ENCODE results near the gene TSPEAR.
"Not testable (repeated sequence)": the region's sequence is repeated elsewhere in the genome, so short reads cannot be mapped to it uniquely, and the experiment has no call there.

The TSPEAR gene

DNA sequence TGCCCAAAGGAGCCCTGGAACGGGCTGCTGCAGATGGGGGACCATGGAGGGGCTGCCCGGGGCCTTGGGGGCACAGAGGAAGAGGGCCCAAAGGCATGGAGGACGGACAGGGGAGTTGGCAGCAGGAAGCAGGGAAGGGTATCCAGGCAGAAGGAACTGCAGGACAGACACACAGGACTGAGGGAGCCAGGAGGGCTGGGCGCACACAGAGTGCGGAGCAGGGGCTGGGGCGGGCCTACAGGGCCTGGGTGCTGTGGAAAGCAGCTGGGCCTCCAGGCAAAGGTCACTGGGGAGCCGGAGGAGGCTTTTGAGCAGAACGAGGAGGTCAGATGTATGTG is 199.5 kb downstream of the TSPEAR start:
- no peak for DNase-seq

DNA sequence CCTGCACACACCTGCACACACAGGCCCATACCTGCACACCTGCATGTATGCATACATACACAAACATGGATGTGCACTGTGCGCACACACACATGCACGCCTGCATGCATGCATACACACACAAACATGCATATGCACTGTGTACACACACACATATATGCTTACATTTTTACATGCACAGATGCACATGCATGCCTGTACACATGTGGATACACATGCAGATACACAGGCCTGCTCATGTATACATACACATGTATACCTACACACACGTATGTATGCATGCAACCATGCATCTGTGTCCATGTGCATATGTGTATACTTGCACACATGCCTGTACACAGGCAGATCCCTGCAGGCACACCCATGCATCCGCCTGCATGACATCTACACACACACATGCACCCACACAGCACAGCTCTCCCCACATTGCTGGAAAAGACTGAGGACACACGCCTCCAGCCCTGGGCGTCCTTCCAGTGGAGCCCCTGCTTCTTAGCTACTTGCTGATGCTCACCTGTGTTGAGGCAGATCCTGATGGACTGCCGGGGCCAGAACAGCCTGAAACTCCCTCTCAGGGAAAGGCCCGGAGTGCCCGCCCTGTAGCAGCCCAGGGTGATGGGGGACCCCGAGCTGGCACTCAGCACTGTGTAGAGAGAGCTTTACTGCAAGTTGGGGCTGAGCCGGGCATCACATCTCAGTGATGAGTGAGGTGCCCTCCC is 200.0 kb downstream of the TSPEAR start:
- DNase-seq, result no peak

DNA sequence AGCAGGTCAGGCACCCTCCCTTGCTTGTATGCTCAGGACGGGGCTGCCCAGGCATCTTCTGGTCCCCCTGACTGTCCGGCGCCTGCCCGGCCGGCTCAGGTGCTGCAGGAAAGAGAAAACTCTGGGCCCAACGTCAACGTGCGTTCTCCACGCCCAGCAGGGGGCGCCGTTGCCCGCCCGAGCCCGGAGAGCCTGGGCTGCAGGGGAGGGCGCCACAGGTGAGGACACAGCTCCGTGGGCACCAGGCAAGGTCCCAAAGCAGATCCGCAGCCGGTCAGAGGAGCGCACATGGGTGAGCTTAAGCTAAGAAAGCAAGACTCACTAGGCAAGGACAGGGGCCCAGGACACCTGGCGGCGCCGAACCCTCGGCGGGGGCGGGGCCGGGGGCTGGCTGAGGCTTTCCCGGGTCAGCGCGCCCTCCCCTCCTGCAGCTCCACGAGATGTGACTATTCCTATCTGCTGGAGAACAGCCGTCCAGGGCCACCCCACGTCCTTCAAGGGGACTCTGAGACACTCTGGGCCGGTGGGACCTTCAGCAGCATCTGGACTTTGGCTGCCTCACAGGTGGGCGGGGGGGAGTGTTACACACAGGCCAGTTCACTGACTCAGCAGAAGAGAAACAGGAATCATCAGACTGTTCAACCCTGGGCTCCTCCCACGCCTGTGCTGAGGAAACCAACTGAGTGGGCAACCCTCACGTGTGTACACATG is 200.7 kb downstream of the TSPEAR start:
- peak; percentile 65 for DNase-seq

DNA sequence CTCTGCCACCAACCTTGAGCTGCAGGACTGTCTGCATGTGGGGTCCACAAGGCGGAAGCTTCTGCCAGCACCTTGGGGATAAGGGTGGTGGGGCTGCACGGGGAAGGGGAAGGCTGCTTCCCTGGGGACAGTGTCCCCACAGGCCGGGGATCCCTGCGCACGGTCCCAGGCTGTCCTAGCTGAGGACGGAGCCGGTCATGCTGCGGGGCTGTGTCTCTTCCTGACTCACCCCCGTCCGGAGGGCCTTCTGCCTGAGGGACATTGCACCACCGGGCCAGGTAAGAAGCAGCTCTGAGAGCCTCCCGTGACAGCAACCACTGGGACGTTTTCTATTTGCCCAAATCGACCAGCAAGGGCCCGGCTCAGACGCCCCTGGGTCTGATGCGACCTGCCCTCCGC is 201.3 kb downstream of the TSPEAR start:
- no peak for DNase-seq

DNA sequence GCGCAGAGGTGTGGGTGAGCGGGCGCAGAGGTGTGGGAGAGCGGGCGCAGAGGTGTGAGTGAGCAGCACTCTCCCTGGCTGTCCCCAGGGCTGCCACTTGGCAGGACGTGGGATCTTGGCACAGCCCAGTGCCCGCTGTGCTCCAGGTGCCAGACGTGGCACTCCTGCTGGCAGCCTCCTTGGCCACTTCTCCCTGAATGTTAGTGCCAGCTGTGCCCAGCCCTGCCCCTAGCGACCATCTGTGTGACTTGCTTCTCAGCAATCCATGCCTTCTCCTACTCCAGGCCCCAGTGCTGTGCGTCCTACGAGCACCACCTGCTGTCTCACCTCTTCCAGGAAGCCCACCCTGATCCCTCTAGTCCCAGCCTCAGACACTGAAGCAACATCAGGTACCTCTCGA is 201.8 kb downstream of the TSPEAR start:
- peak; percentile 42 for DNase-seq

DNA sequence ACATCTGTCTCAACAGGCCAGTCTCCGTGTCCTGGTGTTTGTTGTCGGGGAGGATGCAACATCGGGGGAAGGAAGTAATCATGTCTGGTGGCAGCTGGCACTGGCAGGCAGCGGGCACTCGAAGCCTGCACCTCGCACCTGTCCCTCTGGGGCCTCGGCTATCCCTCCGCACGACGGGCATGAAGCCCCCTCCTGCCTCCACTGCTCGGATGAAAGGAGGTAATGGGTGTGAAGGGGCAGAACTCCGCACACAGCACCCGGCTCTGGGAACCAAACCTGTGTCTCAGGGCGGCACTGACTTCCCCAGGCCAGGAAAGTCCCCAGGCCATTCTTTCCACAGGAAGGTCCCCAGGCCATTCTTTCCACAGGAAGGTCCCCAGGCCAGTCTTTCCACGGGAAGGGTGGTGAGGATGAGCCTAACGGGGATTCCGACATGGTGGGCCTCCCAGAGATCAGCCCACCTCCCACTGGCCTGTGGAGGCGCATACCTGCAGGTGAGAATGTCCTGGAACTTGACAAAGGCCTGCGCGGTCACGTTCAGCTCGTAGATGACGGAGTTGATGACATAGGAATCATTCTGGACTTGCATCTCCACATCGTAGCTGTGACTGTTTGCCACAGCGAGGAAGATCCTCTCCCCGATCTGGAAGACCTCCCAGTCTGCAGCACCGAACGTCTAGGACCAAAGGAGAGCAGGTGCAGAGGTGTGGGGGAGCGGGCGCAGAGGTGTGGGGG is 202.5 kb downstream of the TSPEAR start:
- no peak for DNase-seq

DNA sequence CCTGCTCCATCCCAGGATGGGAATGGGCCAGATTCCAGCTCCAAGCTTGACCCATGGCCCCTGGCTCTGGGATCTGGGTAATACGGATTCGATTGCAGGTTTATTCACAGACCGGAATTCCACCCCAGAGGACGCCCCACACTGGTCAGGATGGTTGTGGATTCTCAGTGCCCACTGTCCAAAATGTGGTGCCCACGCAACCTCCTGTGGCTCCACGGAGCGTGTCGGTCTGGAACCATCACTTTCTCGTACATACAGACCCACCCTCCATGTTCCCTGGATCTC is 203.0 kb downstream of the TSPEAR start:
- no peak for DNase-seq

DNA sequence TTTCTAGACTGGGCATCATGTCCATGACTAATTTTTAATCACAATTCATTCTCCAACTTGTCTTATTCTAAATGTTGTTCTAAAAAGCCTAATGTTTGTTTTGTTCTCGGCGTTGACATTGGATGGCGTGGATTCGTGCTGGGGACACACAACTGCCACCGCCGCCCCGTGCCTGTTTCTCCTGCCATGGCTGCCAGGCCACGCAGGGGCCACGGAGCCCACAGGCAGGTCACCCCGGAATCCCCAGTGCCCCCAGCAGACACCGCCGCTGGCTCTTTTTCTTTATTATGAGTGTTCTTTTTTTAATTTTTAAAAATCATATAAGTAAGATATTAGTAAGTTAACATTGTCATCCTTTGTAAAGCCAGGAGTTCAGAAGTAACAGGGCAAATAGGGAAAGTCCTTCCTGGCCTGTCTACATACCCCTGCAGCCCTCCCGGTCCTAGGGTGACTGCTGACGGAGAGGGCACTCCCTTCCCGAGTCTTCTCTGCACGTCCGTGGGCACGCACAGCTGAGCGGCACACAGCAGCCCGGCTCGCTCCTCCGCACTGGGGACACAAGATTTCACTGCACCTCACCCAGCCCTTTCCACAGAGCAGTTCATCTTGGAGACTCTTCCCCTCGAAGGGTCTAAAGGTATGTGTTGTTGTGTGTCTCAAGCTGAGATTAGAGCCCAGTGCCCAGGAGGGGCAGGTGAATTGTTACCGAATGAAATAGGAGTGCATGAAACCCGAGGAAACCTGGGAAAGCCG is 203.5 kb downstream of the TSPEAR start:
- DNase-seq, result no peak

DNA sequence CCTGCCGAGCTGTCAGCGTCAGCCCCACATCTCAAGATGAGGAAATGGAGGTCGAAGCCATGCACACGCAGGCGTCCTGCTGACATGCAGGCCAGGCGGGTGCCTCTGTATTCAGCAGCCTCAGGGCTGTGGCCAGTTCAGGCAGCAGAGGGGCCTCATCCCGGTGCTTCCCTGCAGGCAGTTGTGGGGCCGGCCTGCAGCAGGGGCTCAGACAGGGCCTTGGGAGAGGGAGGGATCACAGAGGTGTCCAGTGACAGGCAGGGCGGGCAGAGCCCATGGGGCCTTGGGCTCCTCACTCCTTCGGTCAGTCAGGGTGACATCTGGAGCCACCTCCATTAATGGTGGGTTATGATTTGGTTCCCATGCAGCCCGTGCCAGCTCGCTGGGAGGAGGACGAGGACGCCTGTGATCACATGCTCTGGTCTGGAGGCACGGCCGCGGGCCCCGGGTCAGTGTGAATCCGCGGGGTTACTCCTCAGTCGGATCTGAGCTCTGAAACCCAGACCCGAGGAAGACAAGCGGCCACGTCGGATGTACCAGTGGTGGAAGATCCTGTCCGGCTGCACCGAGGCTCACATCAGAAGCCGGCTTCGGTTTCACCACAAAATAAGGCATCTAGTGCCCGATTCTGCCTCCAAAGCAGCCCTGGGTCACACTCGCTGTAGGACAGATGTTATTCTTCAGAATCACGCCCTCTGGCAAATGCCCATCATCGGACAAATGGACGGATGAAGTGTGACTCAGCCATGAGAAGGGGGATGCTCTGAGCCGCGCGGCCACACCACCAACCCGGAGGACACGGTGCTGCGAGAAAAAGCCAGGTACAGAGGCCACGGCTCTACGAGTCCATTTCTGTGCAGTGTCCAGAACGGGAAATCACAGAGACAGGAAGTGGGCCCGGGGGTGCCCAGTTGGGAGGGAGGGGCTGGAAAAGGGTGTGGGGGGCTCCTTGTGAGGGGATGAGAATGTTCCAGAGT is 204.8 kb downstream of the TSPEAR start:
- no peak for DNase-seq

DNA sequence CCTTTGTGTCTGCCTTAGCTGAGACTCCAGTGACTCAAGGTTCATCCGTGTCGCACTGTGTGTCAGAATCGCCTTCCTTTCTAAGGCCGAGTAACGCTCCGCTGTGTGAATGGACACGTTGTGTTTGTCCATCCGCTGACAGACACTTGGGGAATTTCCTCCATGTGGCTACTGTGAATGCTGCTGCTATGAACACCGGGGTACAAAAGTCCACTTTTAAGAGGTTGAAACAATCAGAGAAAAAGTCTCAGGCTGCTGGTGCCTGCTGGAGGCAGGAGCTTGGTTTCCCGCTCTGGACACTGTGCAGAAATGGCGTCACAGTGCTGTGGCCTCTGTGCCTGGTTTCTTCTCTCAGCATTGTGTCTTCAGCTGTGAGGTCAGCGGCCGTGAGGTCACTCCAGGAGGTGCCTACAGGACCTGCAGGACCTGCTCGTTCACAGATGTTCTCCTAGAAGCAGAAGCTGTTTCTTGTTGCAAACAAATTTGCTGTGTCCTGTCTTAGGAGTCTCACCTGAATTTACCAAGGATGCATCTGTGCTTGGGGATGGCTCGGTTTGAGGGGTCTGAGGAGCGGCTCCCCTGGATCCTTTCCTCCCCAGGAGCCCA is 205.6 kb downstream of the TSPEAR start:
- DNase-seq, result no peak

DNA sequence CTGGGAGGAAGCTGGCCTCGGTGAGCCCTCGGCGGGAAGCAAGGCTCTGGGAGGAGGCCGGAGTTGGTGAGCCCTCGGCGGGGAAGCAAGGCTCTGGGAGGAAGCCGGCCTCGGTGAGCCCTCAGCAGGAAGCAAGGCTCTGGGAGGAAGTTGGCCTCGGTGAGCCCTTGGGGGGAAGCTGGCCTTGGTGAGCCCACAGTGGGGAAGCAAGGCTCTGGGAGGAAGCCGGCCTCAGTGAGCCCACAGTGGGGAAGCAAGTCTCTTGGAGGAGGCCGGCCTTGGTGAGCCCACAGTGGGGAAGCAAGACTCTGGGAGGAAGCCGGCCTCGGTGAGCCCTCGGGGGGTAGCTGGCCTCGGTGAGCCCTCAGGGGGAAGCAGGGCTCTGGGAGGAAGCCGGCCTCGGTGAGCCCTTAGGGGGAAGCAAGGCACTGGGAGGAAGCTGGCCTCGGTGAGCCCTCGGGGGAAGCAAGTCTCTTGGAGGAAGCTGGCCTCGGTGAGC is 207.4 kb downstream of the TSPEAR start:
- no peak for DNase-seq

DNA sequence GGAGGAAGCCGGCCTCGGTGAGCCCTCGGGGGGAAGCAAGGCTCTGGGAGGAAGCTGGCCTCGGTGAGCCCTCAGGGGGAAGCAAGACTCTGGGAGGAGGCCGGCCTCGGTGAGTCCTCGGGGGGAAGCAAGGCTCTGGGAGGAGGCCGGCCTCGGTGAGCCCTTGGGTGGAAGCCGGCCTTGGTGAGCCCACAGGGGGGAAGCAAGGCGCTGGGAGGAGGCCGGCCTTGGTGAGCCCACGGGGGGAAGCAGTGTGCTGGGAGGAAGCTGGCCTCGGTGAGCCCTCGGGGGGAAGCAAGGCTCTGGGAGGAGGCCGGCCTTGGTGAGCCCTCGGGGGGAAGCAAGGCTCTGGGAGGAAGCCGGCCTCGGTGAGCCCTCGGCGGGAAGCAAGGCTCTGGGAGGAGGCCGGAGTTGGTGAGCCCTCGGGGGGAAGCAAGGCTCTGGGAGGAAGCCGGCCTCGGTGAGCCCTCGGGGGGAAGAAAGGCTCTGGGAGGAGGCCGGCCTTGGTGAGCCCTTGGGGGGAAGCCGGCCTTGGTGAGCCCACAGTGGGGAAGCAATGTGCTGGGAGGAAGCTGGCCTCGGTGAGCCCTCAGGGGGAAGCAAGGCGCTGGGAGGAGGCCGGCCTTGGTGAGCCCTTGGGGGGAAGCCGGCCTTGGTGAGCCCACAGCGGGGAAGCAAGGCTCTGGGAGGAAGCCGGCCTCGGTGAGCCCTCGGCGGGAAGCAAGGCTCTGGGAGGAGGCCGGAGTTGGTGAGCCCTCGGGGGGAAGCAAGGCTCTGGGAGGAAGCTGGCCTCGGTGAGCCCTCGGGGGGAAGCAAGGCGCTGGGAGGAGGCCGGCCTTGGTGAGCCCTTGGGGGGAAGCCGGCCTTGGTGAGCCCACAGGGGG is 208.1 kb downstream of the TSPEAR start:
- not testable (repeated sequence) for DNase-seq

DNA sequence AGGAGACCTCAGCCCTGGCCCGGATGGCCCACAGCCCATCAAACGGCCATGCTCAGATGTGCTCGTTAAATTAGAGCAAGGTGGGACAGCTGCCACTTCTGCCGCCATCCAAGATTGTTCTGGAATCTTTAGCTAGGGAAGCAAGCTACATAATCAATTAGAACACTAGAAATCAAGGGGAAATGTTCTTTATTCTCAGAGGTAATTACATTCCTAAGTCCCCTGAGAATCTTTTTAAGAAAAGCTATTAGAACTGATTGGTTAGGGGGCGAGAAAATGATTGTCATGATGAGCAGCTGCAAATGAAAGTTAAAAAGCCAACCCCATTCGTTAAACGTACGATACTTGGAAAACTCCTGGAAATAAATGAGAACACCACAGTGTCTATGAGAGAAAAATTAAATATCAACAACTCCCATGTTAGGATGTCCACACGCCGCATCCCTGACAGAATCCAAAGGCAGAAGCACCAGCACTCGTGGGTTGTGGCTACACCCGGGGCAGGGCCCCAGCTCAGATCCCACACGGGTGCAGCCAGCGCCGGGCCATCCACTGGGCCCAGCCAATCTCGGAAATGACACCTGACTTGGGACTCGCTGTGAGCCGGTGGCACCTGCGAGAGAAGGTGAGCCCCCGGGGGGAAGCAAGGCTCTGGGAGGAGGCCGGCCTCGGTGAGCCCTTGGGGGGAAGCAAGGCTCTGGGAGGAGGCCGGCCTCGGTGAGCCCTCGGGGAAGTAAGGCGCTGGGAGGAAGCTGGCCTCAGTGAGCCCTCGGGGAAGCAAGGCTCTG is 209.0 kb downstream of the TSPEAR start:
- no peak for DNase-seq

DNA sequence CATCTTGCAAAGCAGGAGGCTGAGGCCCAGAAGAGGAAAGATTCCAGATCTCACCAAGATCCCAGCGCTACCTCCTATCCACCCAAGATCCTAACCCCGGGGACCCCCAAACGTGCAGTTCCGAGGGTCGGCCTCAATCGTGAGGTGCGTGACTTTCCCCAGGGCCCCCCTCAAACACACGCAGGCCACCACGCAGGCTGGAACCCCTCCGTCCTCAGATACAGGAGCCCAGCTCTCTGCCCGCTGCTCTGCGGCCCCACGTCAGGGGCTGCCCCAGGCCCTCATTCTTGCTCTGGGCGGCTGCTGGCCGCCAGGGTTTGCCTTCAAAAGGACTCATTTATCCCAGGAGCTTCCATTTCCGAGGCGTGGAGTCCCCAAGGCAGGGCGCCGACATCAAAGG is 211.3 kb downstream of the TSPEAR start:
- no peak for DNase-seq

DNA sequence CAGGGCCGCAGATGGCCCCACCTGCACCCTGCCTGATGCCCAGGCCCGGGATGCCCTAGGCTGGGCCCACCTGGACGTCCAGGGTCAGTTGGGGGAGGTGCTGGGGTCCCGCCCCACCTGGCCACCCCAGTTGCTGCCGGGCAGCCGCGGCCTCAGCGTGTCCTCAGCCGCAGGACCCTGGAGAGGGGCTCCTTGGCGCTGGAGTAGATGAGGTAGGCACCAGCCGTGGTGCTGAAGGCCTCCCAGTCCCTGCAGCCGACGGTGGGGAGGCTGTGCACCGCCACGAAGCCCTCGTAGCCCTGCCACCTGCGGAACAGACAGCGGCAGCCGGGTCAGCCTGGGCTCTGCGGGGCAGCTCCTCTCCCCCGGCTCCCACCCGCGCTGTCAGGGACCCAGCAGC is 211.7 kb downstream of the TSPEAR start:
- DNase-seq, result no peak

DNA sequence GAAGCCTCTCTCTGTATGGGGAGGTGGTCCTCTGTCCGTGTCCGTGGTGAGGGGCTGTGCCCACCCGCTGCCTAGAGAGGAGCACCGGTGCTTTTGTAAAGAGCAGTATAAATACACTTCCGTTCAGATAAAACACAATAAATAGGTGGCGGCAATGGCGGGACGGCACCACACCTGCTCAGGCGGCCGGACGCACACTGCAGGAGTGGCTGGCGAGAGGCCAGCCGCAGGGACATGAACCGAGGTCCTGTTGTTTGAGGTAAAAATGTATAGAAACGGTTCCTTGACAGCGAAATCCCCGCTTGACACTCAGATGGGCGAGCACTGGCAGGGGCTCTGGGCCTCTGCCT is 212.2 kb downstream of the TSPEAR start:
- no peak for DNase-seq

DNA sequence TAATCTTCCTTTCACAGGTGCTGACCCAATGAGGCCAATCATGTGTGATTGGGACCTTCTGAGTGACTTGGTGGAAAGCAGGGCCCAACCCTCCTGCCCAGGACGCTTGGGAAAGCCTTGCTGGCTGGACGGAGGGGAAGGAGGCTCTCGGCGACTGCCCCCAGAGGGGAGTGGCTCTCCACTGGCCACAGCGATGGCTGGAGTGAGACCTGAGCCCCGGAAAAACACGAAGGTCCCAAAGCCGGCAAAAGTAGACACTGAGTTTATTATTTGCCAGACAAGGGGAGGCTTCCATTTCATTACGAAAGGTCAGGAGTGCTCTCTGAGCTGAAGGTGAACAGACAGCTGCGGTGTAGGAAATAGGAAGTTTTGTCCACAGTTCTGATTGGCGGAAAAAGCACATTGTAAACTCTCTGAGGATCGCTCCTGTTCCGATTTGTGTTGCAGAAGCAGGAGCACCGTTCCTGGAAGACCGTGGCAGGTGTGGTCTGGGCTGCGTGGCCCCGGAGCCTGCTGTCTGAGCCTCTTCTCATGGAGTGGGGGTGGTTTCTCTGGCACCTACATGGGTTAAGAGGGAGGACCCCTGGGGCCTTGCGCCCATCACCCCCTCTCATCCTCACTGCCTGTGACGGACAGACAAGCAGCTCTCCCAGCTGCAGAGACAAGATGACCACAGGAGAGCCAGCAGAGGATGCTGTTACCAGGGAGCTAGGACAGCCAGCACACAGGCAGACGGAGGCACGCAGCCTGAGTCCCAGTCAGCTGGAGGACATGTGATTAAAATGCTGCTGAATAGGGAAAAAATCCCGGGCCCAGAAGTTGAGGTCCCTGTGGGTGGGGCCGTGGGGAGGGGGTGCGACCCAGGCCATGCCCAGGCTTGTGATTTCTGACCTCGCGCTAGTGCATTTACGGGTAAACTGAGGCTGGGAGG is 212.8 kb downstream of the TSPEAR start:
- DNase-seq, result no peak

DNA sequence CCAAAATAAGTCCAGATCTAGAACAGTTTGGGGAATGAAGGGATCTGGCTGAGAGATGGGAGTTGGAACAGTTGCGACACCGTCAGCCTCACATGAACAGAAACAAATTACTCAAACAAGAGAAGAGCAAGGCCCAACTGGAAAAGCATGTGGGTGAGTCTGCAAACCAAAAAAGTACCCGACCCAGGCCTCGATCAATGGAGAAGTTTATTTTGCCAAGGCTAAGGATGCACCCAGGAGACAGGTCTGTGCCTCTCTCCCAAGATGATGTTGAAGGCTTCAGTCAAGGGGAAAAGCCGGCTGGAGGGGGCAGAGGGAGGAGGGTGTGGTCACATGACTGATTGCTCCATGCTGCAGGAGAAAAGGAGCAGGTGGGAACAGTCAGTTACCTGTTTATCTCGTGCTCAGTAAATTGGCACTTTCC is 213.7 kb downstream of the TSPEAR start:
- no peak for DNase-seq

Data from NCI-H82 (cell line).